H1 (cell line): Measurements from ENCODE around the gene POGK. TPM values are rescaled to one million over a fixed set of nuclear protein-coding genes. Genes with fewer than 3 reads are reported as not detected.
A peak's percentile ranks its signal among the peaks of the same experiment; 100 is the strongest.

Experiments used
- CTCF ChIA-PET: fragments of 300-600 bp; sonication (Branson Sonifier 250); formaldehyde crosslinking; loops from one replicate; lab custom pipeline; 2021; ENCODE audit not compliant: partially characterized antibody; lab: Charles Lee
- POLR2A ChIA-PET: fragments of 300-600 bp; sonication (Branson Sonifier 250); formaldehyde crosslinking; loops from one replicate; lab custom pipeline; 2021; ENCODE audit warnings: inconsistent platforms; ENCODE audit not compliant: partially characterized antibody; lab: Charles Lee
- DNase-seq, 2 experiments: peaks; one replicate each; pipeline versions ENCODE4 v3.0.0 to v3.0.0-alpha.2; 2010 to 2022; ENCODE audit warnings: low spot score in 2 of 2, low read depth in 1 of 2, mixed read lengths in 1 of 2
- FAIRE-seq: peaks from 2 replicates; lab custom pipeline; 2011; peaks lifted over from hg19 to GRCh38; lab: Jason Lieb, UNC
- H2AFZ ChIP-seq: 2 replicates; pipeline ENCODE4 v1.8.1; 2012; ENCODE audit warnings: low read length, inconsistent platforms
- H2AK5ac ChIP-seq: 2 replicates; pipeline ENCODE4 v1.6.1; 2013; ENCODE audit warnings: low read depth, low read length
- H2BK120ac ChIP-seq: replicated peaks from 2 replicates; pipeline ENCODE3; 2013; ENCODE audit warnings: low read depth, low read length, inconsistent platforms
- H2BK12ac ChIP-seq: 2 replicates; pipeline ENCODE4 v1.6.1; 2013; ENCODE audit warnings: low read depth, low read length
- H2BK15ac ChIP-seq: 2 replicates; pipeline ENCODE4 v1.6.1; 2013; ENCODE audit warnings: low read length
- H2BK20ac ChIP-seq: 2 replicates; pipeline ENCODE4 v1.6.1; 2013; ENCODE audit warnings: low read length
- H2BK5ac ChIP-seq: 2 replicates; pipeline ENCODE4 v1.6.1; 2013; ENCODE audit warnings: low read depth, low read length
- H3K14ac ChIP-seq: 2 replicates; pipeline ENCODE4 v1.6.1; 2013; ENCODE audit warnings: inconsistent platforms; ENCODE audit not compliant: insufficient read length
- H3K18ac ChIP-seq: 2 replicates; pipeline ENCODE4 v1.6.1; 2013; ENCODE audit warnings: low read length; ENCODE audit errors: extremely low read depth
- H3K23ac ChIP-seq: 2 replicates; pipeline ENCODE4 v1.6.1; 2013; ENCODE audit warnings: inconsistent platforms; ENCODE audit not compliant: insufficient read length
- H3K23me2 ChIP-seq: 2 replicates; pipeline ENCODE4 v1.6.1; 2013; ENCODE audit warnings: low read depth, low read length
- H3K27ac ChIP-seq: 2 replicates; pipeline ENCODE4 v1.6.1; 2011; ENCODE audit warnings: low read depth, low read length, inconsistent platforms
- H3K27me3 ChIP-seq, 4 experiments: replicated peaks in 1 of 4; 1 replicate in 1 of 4; 2 replicates in 3 of 4; pipeline versions ENCODE4 v1.6.1 to v1.8.1; 2011 to 2013; ENCODE audit warnings: low read length in 3 of 4, mild to moderate bottlenecking in 3 of 4, inconsistent platforms in 2 of 4, mixed read lengths in 2 of 4, moderate library complexity in 1 of 4; ENCODE audit not compliant: control insufficient read depth in 3 of 4, insufficient read depth in 3 of 4; ENCODE audit errors: extremely low read depth in 1 of 4
- H3K36me3 ChIP-seq, 4 experiments: 2 replicates each; pipeline versions ENCODE4 v1.6.1 to v1.8.1; 2011 to 2013; ENCODE audit warnings: mild to moderate bottlenecking in 4 of 4, low read length in 3 of 4, moderate library complexity in 2 of 4, control low read depth in 1 of 4, inconsistent platforms in 1 of 4; ENCODE audit not compliant: insufficient read depth in 4 of 4, control insufficient read depth in 2 of 4
- H3K4ac ChIP-seq: replicated peaks from 2 replicates; pipeline ENCODE3; 2013; ENCODE audit warnings: low read length, low read depth, mixed read lengths, inconsistent platforms; ENCODE audit not compliant: insufficient read length
- H3K4me1 ChIP-seq, 4 experiments: replicated peaks in 1 of 4; 1 replicate in 1 of 4; 2 replicates in 3 of 4; pipeline versions ENCODE4 v1.6.1 to v1.8.1; 2011 to 2013; ENCODE audit warnings: low read length in 3 of 4, inconsistent platforms in 2 of 4, mixed read lengths in 1 of 4; ENCODE audit not compliant: insufficient read depth in 4 of 4, control insufficient read depth in 3 of 4
- H3K4me2 ChIP-seq, 2 experiments: 2 replicates each; pipeline versions ENCODE4 v1.6.1 to v1.8.1; 2011 to 2013; ENCODE audit warnings: low read depth in 2 of 2, low read length in 2 of 2, control low read depth in 1 of 2, inconsistent platforms in 1 of 2, mild to moderate bottlenecking in 1 of 2; ENCODE audit not compliant: insufficient read depth in 1 of 2
- H3K4me3 ChIP-seq, 4 experiments: fragments of 200-600, 300-600 bp in 1 of 4; sonication (generic), shearing (Covaris generic), sonication (Bioruptor Twin) in 1 of 4; 2 replicates each; pipeline versions ENCODE4 v1.5.1 to v1.8.1; 2011 to 2016; ENCODE audit warnings: low read length in 4 of 4, low read depth in 3 of 4, control low read depth in 2 of 4, inconsistent platforms in 2 of 4, mild to moderate bottlenecking in 2 of 4, mixed read lengths in 1 of 4, moderate library complexity in 1 of 4; ENCODE audit not compliant: insufficient read depth in 2 of 4; ENCODE audit errors: extremely low read depth in 1 of 4
- H3K56ac ChIP-seq: replicated peaks from 2 replicates; pipeline ENCODE3; 2013; ENCODE audit warnings: low read depth, mild to moderate bottlenecking, mixed read lengths, low read length, inconsistent platforms; ENCODE audit not compliant: insufficient read length
- H3K79me1 ChIP-seq: 2 replicates; pipeline ENCODE4 v1.6.1; 2013; ENCODE audit warnings: low read depth, low read length, control low read depth
- H3K79me2 ChIP-seq, 2 experiments: 2 replicates each; pipeline versions ENCODE4 v1.6.1 to v1.8.1; 2012 to 2013; ENCODE audit warnings: low read length in 2 of 2, mild to moderate bottlenecking in 2 of 2, inconsistent platforms in 1 of 2; ENCODE audit not compliant: insufficient read depth in 2 of 2, control insufficient read depth in 1 of 2
- H3K9ac ChIP-seq, 4 experiments: replicated peaks in 1 of 4; 1 replicate in 1 of 4; 2 replicates in 3 of 4; pipeline versions ENCODE4 v1.6.1 to v1.8.1; 2011 to 2013; ENCODE audit warnings: low read depth in 3 of 4, low read length in 3 of 4, control low read depth in 2 of 4, mild to moderate bottlenecking in 2 of 4, moderate library complexity in 2 of 4, inconsistent platforms in 1 of 4; ENCODE audit errors: extremely low read depth in 1 of 4
- H3K9me3 ChIP-seq, 2 experiments: 2 replicates each; pipeline versions ENCODE4 v1.6.1 to v1.8.1; 2012 to 2013; ENCODE audit warnings: mild to moderate bottlenecking in 2 of 2, moderate library complexity in 2 of 2, control low read depth in 1 of 2, inconsistent platforms in 1 of 2, low read depth in 1 of 2, low read length in 1 of 2, mixed read lengths in 1 of 2; ENCODE audit not compliant: insufficient read depth in 2 of 2
- H4K20me1 ChIP-seq, 2 experiments: replicated peaks in 1 of 2; 2 replicates each; pipeline versions ENCODE3 to v1.8.1; 2011 to 2013; ENCODE audit warnings: inconsistent platforms in 2 of 2, low read length in 2 of 2, mild to moderate bottlenecking in 1 of 2; ENCODE audit not compliant: insufficient read depth in 2 of 2, control insufficient read depth in 1 of 2
- H4K5ac ChIP-seq: 2 replicates; pipeline ENCODE4 v1.6.1; 2013; ENCODE audit warnings: low read length, low read depth, mixed read lengths, inconsistent platforms; ENCODE audit not compliant: insufficient read length
- H4K8ac ChIP-seq: 2 replicates; pipeline ENCODE4 v1.8.0; 2013; ENCODE audit warnings: mild to moderate bottlenecking, moderate library complexity, low read length, inconsistent platforms; ENCODE audit not compliant: insufficient read depth; ENCODE audit errors: extremely low read depth
- H4K91ac ChIP-seq: replicated peaks from 2 replicates; pipeline ENCODE3; 2013; ENCODE audit warnings: low read length, mixed read lengths, inconsistent platforms; ENCODE audit not compliant: insufficient read length
- EZH2 ChIP-seq: fragments of 200-600 bp; sonication (generic); IDR thresholded peaks from 2 replicates; pipeline ENCODE4 v1.7.1; 2012; ENCODE audit warnings: low read depth, mild to moderate bottlenecking, moderate library complexity, low read length, inconsistent platforms; ENCODE audit not compliant: severe bottlenecking
- PHF8 ChIP-seq: fragments of 200-600 bp; sonication (generic); conservative IDR thresholded peaks from 2 replicates; pipeline ENCODE4 v1.7.1; 2012; ENCODE audit warnings: low read depth, mild to moderate bottlenecking, inconsistent platforms, low read length, moderate library complexity
- POLR2A ChIP-seq, 2 experiments: IDR thresholded peaks; 1 replicate in 1 of 2; 2 replicates in 1 of 2; pipeline ENCODE4 v1.6.1; 2011; ENCODE audit warnings: low read depth in 2 of 2, low read length in 2 of 2, mild to moderate bottlenecking in 2 of 2; ENCODE audit errors: control extremely low read depth in 1 of 2
- RAD21 ChIP-seq, 2 experiments: IDR thresholded peaks in 1 of 2; conservative IDR thresholded peaks in 1 of 2; 2 replicates each; pipeline ENCODE4 v1.6.1; 2011; ENCODE audit warnings: low read depth in 2 of 2, low read length in 2 of 2, improper control_type of control experiment in 1 of 2, inconsistent platforms in 1 of 2, mild to moderate bottlenecking in 1 of 2, moderate library complexity in 1 of 2
- TAF1 ChIP-seq: IDR thresholded peaks from 2 replicates; pipeline ENCODE4 v1.6.1; 2011; ENCODE audit warnings: mild to moderate bottlenecking, low read depth, low read length
- TAF7 ChIP-seq: optimal IDR thresholded peaks from 2 replicates; pipeline ENCODE3; 2011; ENCODE audit warnings: low read depth, mild to moderate bottlenecking, inconsistent platforms, low read length, moderate library complexity, borderline replicate concordance
- TBP ChIP-seq: IDR thresholded peaks from 2 replicates; pipeline ENCODE4 v1.6.1; 2011; ENCODE audit warnings: low read depth, low read length, improper control_type of control experiment
- WGBS, 2 experiments: shearing (Covaris generic) in 1 of 2; methylation state at CpG; one replicate each; pipeline versions ENCODE4 v1.1.6 to v1.1.7; 2013 to 2015; ENCODE audit warnings: low lambda C conversion rate in 2 of 2, mixed read lengths in 2 of 2, inconsistent platforms in 1 of 2, low coverage in 1 of 2, missing lambda C conversion rate in 1 of 2; ENCODE audit not compliant: insufficient replicate concordance in 2 of 2, insufficient coverage in 1 of 2, insufficient read length in 1 of 2; ENCODE audit errors: extremely low coverage in 1 of 2, missing lambda C conversion rate in 1 of 2; 5-methylcytosine and 5-hydroxymethylcytosine counted together
- polyA plus RNA-seq, 7 experiments: library from polyadenylated mRNA; depleted of rRNA in 3 of 7; stranded (reverse) in 5 of 7; unstranded in 2 of 7; fragments of >200 nt in 5 of 7; fragments of 200-250 nt in 2 of 7; gene quantifications; 1 replicate in 5 of 7; 2 replicates in 1 of 7; 4 replicates in 1 of 7; pipeline versions ENCODE4 v1.2.1 to v1.2.3, GENCODE V29; 2011 to 2013; ENCODE audit warnings: missing spikeins in 2 of 7, mixed read lengths in 2 of 7
- total RNA-seq: library from RNA; stranded (reverse); fragmentation: NEBNext Ultra II Directional; extraction: Animal tissue kit (Norgen Biotek cat#: 25700); gene quantifications from 2 replicates; pipeline ENCODE4 v1.2.1, GENCODE V29; 2021
- TF ChIP-seq, protein P1 (sequence below), 3 experiments: IDR thresholded peaks; 1 replicate in 2 of 3; 2 replicates in 1 of 3; pipeline versions ENCODE4 v1.5.1 to v1.6.1; 2011; ENCODE audit warnings: low read length in 3 of 3, mild to moderate bottlenecking in 3 of 3, inconsistent platforms in 2 of 3, low read depth in 1 of 3, moderate library complexity in 1 of 3; ENCODE audit not compliant: insufficient read depth in 1 of 3; ENCODE audit errors: control extremely low read depth in 1 of 3

Gene POGK
- total and polyA plus RNA-seq, 2 of the 8 experiments (the other 6 are each of a cell fraction or from before 2014, with no cell fraction given): 16.9 to 40.3 TPM

DNA sequence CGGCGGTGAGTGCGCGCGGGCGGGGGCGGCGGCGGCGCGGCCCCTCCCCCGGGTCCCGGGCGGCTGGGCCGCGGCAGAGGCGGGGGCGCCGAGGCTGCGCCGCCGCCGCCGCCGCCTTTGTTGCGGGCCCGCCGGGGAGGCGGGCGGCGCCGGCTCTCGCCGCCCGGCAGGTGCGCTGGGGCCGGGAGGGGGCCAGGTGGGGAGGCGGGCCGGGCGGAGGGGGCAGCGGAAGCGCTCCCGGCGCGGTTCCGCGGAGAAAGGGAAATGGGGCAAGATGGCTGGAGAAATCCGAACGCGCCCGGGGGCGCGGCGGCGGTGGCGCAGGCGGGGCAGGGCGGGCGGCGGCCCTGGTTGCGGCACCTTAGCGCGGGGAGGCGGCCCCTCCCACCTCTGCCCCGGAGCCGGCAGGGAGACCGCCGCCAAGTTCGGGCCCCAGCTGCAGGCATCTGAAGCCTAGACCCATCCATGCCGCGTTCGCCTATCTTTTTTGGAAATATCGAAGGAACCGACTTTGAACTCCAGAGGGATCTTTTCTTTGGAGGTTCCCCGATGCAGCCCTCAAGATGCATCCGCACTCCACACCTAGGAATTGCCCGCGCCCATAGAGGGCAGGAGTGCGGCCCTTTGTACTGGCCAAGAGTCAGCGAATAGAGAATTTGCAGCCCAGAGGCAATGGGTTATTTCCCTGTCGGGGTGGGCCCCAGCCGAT, 479 bp downstream of the POGK start:
- no peak overlapping the region for H2BK15ac ChIP-seq
- FAIRE-seq (no peak), DNase-seq (peak in 1 of 2 experiments; percentile 74)
- H3K36me3 ChIP-seq: peaks cover 34 to 41% (median 40%) of the 10 kb centered on the region in 4 experiments
- no peak overlapping the region for H2AFZ ChIP-seq
- H3K4me3 ChIP-seq: peak overlapping the region; percentile 71 to 90 (median 78)
- peak overlapping the region; percentile 44 for H4K5ac ChIP-seq
- H3K27me3 ChIP-seq: no peaks in the 10 kb centered on the region
- peaks cover 8% of the 10 kb centered on the region for H3K79me1 ChIP-seq
- peaks cover 8% of the 10 kb centered on the region for H3K23me2 ChIP-seq
- H4K8ac ChIP-seq: peak overlapping the region; percentile 94; the same call in 1 of the 2 replicates
- no peaks in the 10 kb centered on the region for H3K9me3 ChIP-seq
- H2AK5ac ChIP-seq: no peak overlapping the region
- peak overlapping the region; percentile 1 for H4K91ac ChIP-seq
- H3K4me1 ChIP-seq: peaks cover 0 to 14% (median 3%) of the 10 kb centered on the region in 4 experiments; a peak in 5 of 7 replicates
- H3K23ac ChIP-seq: no peak overlapping the region
- peaks cover 1 to 6% of the 10 kb centered on the region in 2 experiments for H4K20me1 ChIP-seq
- H3K9ac ChIP-seq: peak overlapping the region; percentile 81 to 94 (median 90)
- H2BK5ac ChIP-seq: peak overlapping the region; percentile 32; the same call in 1 of the 2 replicates
- H3K18ac ChIP-seq: peak overlapping the region; percentile 68; the same call in 1 of the 2 replicates
- no peak overlapping the region for H2BK12ac ChIP-seq
- H3K56ac ChIP-seq: peak overlapping the region; percentile 42
- H3K27ac ChIP-seq: peak overlapping the region; percentile 88
- peak overlapping the region; percentile 12 for H3K4ac ChIP-seq
- ChIA-PET POLR2A (interaction anchor here (0.9 to 11.9 kb wide), 10 partner anchors 9 to 703 kb away, joined by 3 to 147 read pairs (median 4); partner anchors contain the start of genes POU2F1 and TADA1), CTCF (interaction anchor here (0.8 to 1.5 kb wide), 4 partner anchors 17 to 221 kb away, joined by 3 to 8 read pairs (median 3); no protein-coding TSS in a partner anchor)
- no peak overlapping the region for H3K14ac ChIP-seq
- no peak overlapping the region for H2BK20ac ChIP-seq
- no peak overlapping the region for H2BK120ac ChIP-seq
- WGBS, 2 experiments: 3% methylated on average over 30 of the region's 82 CpGs; no CpG with 5 or more reads in 1 of the 2 experiments
- H3K4me2 ChIP-seq: peak overlapping the region; percentile 96 to 99
- peaks cover 0 to 44% of the 10 kb centered on the region in 2 experiments; a peak in 3 of 4 replicates for H3K79me2 ChIP-seq
- TF ChIP-seq TAF7 (peak; percentile 38), PHF8 (peak; percentile 35), EZH2 (no peak), POLR2A (IDR thresholded peaks at IDR 0.05; ENCODE audit: control extremely low read depth in 1 of 2, low read depth in 2 of 2, low read length in 2 of 2) (peak; percentile 12 to 75), TAF1 (peak; percentile 64), TBP (peak; percentile 35; the same call in 1 of the 2 replicates), RAD21 (IDR thresholded peaks at IDR 0.05 in 1 of 2, conservative IDR thresholded peaks at IDR 0.05 in 1 of 2; ENCODE audit: low read depth in 2 of 2, low read length in 2 of 2) (peak; percentile 10 to 17; a peak in 2 of 4 replicates)
- TF ChIP-seq, protein P1, sequence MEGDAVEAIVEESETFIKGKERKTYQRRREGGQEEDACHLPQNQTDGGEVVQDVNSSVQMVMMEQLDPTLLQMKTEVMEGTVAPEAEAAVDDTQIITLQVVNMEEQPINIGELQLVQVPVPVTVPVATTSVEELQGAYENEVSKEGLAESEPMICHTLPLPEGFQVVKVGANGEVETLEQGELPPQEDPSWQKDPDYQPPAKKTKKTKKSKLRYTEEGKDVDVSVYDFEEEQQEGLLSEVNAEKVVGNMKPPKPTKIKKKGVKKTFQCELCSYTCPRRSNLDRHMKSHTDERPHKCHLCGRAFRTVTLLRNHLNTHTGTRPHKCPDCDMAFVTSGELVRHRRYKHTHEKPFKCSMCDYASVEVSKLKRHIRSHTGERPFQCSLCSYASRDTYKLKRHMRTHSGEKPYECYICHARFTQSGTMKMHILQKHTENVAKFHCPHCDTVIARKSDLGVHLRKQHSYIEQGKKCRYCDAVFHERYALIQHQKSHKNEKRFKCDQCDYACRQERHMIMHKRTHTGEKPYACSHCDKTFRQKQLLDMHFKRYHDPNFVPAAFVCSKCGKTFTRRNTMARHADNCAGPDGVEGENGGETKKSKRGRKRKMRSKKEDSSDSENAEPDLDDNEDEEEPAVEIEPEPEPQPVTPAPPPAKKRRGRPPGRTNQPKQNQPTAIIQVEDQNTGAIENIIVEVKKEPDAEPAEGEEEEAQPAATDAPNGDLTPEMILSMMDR (IDR thresholded peaks at IDR 0.05; ENCODE audit: control extremely low read depth in 1 of 3, insufficient read depth in 1 of 3, low read depth in 1 of 3, low read length in 3 of 3): peak; percentile 17 to 33 (median 29); a peak in 3 of 4 replicates
